Erythroblast (primary cell): ENCODE data around the gene TXNDC11.

Source experiments
- GATA1 ChIP-seq: IDR thresholded peaks from 2 replicates; pipeline ENCODE4 v1.6.1; 2011; ENCODE audit warnings: low read depth, mild to moderate bottlenecking, control low read depth, low read length, moderate library complexity
- POLR2A ChIP-seq: IDR thresholded peaks from 2 replicates; pipeline ENCODE4 v1.6.1; 2011; ENCODE audit warnings: mild to moderate bottlenecking, low read length

DNA sequence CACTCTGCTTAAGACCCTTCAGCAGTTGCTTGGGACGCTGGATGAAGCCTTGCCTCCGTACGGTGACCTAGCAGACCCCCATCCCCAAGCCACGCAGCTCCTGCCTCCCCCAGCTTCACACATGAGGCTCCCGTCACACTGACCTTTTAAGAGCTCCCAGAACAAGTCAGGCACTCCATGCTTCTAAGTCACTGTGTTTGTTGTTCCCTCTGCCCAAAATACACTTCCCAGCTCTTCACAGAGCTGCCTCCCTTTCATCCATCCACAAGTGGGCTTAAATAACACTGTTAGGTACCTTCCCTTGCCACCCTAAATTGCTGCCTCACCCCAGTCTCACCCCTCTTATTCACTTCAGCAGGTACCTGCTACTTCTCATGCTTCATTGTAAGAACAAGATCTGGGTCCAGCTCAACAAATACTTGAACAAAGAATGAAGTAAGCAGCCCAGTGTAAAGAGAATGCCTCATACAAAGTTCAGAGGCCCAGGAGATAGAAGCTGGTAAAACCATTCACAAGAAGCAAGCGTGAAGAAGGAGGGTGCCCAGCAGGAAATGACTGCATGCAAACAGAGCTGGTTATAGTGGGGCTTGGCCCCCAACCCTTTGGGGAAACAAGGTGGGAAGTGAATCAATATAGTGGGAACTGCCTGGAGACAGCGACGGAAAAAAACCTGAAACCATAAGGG, 48.6 kb upstream of the TXNDC11 start:
- no peak for TF ChIP-seq POLR2A
- no peak for TF ChIP-seq GATA1
